Lower leg skin (tissue), 3 donors: ENCODE results near the gene FAM20A.

ENCODE experiments used
- CTCF ChIP-seq, 3 donors: fragments of 450-650 bp; IDR thresholded peaks; one replicate each; pipeline ENCODE4 v1.5.1; 2016; ENCODE audit warnings: antibody characterized with exemption in 3 of 3, mild to moderate bottlenecking in 3 of 3, moderate library complexity in 2 of 3
- POLR2A ChIP-seq, 2 donors: fragments of 450-650 bp; IDR thresholded peaks; one replicate each; pipeline ENCODE4 v1.6.1; 2016 to 2017; ENCODE audit warnings: antibody characterized with exemption in 2 of 2, mild to moderate bottlenecking in 1 of 2, moderate library complexity in 1 of 2

GRCh38 chr17:68511671-68512246 lies 89.4 kb downstream of the FAM20A start:
- TF ChIP-seq POLR2A (IDR thresholded peaks at IDR 0.05) (no peak), CTCF (IDR thresholded peaks at IDR 0.05) (no peak)
